HepG2 (cell line): ENCODE results near the gene FNDC3B. TPM values are rescaled to one million over a fixed set of nuclear protein-coding genes. Genes with fewer than 3 reads are reported as not detected.

Experiments
- GPN1 ChIP-seq: sonication (generic); formaldehyde crosslinking; IDR thresholded peaks from 2 replicates; pipeline ENCODE4 v1.5.1; 2020; ENCODE audit warnings: missing genetic modification reagents, borderline replicate concordance
- KDM4B ChIP-seq: sonication (generic); formaldehyde crosslinking; IDR thresholded peaks from 2 replicates; pipeline ENCODE4 v1.4.0; 2020; ENCODE audit warnings: missing genetic modification reagents
- NFIC ChIP-seq: IDR thresholded peaks from 2 replicates; pipeline ENCODE4 v1.6.1; 2012; ENCODE audit warnings: mild to moderate bottlenecking, low read length, inconsistent platforms
- SIN3A ChIP-seq: IDR thresholded peaks from 2 replicates; pipeline ENCODE4 v1.6.1; 2011; ENCODE audit warnings: low read depth, mild to moderate bottlenecking, control low read depth, low read length, borderline replicate concordance
- TCF12 ChIP-seq, 2 experiments: fragments of 450-650 bp in 1 of 2; sonication (generic) in 1 of 2; formaldehyde crosslinking in 1 of 2; IDR thresholded peaks; 2 replicates each; pipeline versions ENCODE4 v1.6.1 to v1.8.0; 2017 to 2022; ENCODE audit warnings: antibody characterized with exemption in 1 of 2, mild to moderate bottlenecking in 1 of 2, missing genetic modification reagents in 1 of 2, moderate library complexity in 1 of 2
- ZNF367 ChIP-seq: sonication (generic); formaldehyde crosslinking; IDR thresholded peaks from 2 replicates; pipeline ENCODE4 v1.4.0; 2020; ENCODE audit warnings: missing genetic modification reagents, borderline replicate concordance
- ZSCAN30 ChIP-seq: sonication (generic); formaldehyde crosslinking; IDR thresholded peaks from 2 replicates; pipeline ENCODE4 v1.5.0; 2020; ENCODE audit warnings: mild to moderate bottlenecking, missing genetic modification reagents
- polyA plus RNA-seq, 8 experiments: library from polyadenylated mRNA; depleted of rRNA in 3 of 8; stranded (reverse) in 7 of 8; unstranded in 1 of 8; fragments of >200 nt; fragmentation: Illumina TruSeq in 4 of 8; extraction: Trizol in 4 of 8; gene quantifications; 2 replicates each; pipeline versions ENCODE4 v1.2.1 to v1.2.3, GENCODE V29; 2011 to 2016; ENCODE audit warnings: low read depth in 4 of 8, missing spikeins in 1 of 8, mixed read lengths in 1 of 8; ENCODE audit not compliant: insufficient read depth in 1 of 8
- total RNA-seq, 5 experiments: library from RNA; depleted of rRNA; stranded (reverse); fragments of >200 nt; fragmentation: Illumina TruSeq; extraction: Trizol; gene quantifications; 2 replicates each; pipeline ENCODE4 v1.2.3, GENCODE V29; 2016; ENCODE audit warnings: low read depth in 1 of 5
- TF ChIP-seq, protein P1 (sequence below), 2 experiments: sonication (generic) in 1 of 2; formaldehyde crosslinking in 1 of 2; IDR thresholded peaks; 2 replicates each; pipeline versions ENCODE4 v1.4.0 to v1.6.1; 2018 to 2020; ENCODE audit warnings: missing genetic modification reagents in 2 of 2, borderline replicate concordance in 1 of 2, low read depth in 1 of 2, mild to moderate bottlenecking in 1 of 2, missing biosample characterization in 1 of 2
- TF ChIP-seq, protein P2 (sequence below), 2 experiments: sonication (generic) in 1 of 2; formaldehyde crosslinking in 1 of 2; IDR thresholded peaks; 2 replicates each; pipeline versions ENCODE4 v1.5.1 to v1.6.1; 2011 to 2020; ENCODE audit warnings: borderline replicate concordance in 1 of 2, low read depth in 1 of 2, low read length in 1 of 2, mild to moderate bottlenecking in 1 of 2, missing genetic modification reagents in 1 of 2, moderate library complexity in 1 of 2
- TF ChIP-seq, protein P3 (sequence below): sonication (generic); formaldehyde crosslinking; IDR thresholded peaks from 2 replicates; pipeline ENCODE4 v1.8.1; 2023; ENCODE audit warnings: mild to moderate bottlenecking, missing genetic modification reagents
- TF ChIP-seq, protein P4 (sequence below): sonication (generic); formaldehyde crosslinking; IDR thresholded peaks from 2 replicates; pipeline ENCODE4 v1.5.0; 2020; ENCODE audit warnings: mild to moderate bottlenecking, missing genetic modification reagents, borderline replicate concordance
- TF ChIP-seq, protein P5 (sequence below): sonication (generic); formaldehyde crosslinking; IDR thresholded peaks from 2 replicates; pipeline ENCODE4 v1.5.0; 2020; ENCODE audit warnings: mild to moderate bottlenecking, missing genetic modification reagents
- TF ChIP-seq, protein P6 (sequence below): IDR thresholded peaks from 2 replicates; pipeline ENCODE4 v1.6.1; 2012; ENCODE audit warnings: inconsistent platforms

FNDC3B gene
- total and polyA plus RNA-seq, 2 of the 13 experiments (the other 11 are each of a cell fraction or from before 2014, with no cell fraction given), result 74.8 to 103 TPM

DNA sequence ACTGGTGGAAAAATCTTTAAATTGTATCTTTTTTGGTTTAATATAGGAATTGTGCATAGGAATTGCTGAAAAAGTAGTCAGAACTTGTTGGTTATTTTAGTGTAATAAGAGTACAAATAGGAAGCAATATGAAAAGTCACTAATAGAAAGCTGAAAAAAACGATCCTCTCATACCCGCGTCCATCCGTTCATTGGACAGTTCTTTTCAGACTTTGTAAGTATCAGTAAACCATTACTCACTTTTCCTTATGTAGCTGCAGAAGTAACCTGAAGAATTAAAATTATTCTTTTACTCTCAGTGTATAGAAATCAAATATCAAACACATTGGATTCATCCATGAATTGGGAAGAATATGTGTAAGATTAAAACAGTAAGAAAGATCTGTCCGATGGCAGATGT lies 4.4 kb downstream of the FNDC3B start (continued):
- TF ChIP-seq, protein P1, sequence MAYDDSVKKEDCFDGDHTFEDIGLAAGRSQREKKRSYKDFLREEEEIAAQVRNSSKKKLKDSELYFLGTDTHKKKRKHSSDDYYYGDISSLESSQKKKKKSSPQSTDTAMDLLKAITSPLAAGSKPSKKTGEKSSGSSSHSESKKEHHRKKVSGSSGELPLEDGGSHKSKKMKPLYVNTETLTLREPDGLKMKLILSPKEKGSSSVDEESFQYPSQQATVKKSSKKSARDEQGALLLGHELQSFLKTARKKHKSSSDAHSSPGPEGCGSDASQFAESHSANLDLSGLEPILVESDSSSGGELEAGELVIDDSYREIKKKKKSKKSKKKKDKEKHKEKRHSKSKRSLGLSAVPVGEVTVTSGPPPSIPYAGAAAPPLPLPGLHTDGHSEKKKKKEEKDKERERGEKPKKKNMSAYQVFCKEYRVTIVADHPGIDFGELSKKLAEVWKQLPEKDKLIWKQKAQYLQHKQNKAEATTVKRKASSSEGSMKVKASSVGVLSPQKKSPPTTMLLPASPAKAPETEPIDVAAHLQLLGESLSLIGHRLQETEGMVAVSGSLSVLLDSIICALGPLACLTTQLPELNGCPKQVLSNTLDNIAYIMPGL (CRISPR knock-in tag; IDR thresholded peaks at IDR 0.05; ENCODE audit: borderline replicate concordance in 1 of 2, low read depth in 1 of 2), result peak in 1 of 2 experiments; percentile 15; a peak in 1 of 4 replicates
- TF ChIP-seq, protein P2, sequence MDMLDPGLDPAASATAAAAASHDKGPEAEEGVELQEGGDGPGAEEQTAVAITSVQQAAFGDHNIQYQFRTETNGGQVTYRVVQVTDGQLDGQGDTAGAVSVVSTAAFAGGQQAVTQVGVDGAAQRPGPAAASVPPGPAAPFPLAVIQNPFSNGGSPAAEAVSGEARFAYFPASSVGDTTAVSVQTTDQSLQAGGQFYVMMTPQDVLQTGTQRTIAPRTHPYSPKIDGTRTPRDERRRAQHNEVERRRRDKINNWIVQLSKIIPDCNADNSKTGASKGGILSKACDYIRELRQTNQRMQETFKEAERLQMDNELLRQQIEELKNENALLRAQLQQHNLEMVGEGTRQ (IDR thresholded peaks at IDR 0.05; ENCODE audit: low read depth, low read length), result no peak
- TF ChIP-seq, protein P2 (CRISPR knock-in tag; IDR thresholded peaks at IDR 0.05; ENCODE audit: borderline replicate concordance), result no peak
- TF ChIP-seq, protein P3, sequence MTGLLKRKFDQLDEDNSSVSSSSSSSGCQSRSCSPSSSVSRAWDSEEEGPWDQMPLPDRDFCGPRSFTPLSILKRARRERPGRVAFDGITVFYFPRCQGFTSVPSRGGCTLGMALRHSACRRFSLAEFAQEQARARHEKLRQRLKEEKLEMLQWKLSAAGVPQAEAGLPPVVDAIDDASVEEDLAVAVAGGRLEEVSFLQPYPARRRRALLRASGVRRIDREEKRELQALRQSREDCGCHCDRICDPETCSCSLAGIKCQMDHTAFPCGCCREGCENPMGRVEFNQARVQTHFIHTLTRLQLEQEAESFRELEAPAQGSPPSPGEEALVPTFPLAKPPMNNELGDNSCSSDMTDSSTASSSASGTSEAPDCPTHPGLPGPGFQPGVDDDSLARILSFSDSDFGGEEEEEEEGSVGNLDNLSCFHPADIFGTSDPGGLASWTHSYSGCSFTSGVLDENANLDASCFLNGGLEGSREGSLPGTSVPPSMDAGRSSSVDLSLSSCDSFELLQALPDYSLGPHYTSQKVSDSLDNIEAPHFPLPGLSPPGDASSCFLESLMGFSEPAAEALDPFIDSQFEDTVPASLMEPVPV, result no peak
- TF ChIP-seq NFIC, result no peak; the same call in 1 of the 2 replicates
- TF ChIP-seq, protein P4, sequence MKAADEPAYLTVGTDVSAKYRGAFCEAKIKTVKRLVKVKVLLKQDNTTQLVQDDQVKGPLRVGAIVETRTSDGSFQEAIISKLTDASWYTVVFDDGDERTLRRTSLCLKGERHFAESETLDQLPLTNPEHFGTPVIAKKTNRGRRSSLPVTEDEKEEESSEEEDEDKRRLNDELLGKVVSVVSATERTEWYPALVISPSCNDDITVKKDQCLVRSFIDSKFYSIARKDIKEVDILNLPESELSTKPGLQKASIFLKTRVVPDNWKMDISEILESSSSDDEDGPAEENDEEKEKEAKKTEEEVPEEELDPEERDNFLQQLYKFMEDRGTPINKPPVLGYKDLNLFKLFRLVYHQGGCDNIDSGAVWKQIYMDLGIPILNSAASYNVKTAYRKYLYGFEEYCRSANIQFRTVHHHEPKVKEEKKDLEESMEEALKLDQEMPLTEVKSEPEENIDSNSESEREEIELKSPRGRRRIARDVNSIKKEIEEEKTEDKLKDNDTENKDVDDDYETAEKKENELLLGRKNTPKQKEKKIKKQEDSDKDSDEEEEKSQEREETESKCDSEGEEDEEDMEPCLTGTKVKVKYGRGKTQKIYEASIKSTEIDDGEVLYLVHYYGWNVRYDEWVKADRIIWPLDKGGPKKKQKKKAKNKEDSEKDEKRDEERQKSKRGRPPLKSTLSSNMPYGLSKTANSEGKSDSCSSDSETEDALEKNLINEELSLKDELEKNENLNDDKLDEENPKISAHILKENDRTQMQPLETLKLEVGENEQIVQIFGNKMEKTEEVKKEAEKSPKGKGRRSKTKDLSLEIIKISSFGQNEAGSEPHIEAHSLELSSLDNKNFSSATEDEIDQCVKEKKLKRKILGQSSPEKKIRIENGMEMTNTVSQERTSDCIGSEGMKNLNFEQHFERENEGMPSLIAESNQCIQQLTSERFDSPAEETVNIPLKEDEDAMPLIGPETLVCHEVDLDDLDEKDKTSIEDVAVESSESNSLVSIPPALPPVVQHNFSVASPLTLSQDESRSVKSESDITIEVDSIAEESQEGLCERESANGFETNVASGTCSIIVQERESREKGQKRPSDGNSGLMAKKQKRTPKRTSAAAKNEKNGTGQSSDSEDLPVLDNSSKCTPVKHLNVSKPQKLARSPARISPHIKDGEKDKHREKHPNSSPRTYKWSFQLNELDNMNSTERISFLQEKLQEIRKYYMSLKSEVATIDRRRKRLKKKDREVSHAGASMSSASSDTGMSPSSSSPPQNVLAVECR (CRISPR knock-in tag), result no peak
- no peak for TF ChIP-seq KDM4B (CRISPR knock-in tag)
- TF ChIP-seq SIN3A, result 0 out of 2 replicates have a peak, but pooled peaks have one; percentile 24
- TF ChIP-seq, protein P5, sequence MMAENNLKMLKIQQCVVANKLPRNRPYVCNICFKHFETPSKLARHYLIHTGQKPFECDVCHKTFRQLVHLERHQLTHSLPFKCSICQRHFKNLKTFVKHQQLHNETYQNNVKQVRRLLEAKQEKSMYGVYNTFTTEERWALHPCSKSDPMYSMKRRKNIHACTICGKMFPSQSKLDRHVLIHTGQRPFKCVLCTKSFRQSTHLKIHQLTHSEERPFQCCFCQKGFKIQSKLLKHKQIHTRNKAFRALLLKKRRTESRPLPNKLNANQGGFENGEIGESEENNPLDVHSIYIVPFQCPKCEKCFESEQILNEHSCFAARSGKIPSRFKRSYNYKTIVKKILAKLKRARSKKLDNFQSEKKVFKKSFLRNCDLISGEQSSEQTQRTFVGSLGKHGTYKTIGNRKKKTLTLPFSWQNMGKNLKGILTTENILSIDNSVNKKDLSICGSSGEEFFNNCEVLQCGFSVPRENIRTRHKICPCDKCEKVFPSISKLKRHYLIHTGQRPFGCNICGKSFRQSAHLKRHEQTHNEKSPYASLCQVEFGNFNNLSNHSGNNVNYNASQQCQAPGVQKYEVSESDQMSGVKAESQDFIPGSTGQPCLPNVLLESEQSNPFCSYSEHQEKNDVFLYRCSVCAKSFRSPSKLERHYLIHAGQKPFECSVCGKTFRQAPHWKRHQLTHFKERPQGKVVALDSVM (CRISPR knock-in tag), result no peak
- TF ChIP-seq GPN1, result no peak
- TF ChIP-seq ZSCAN30 (CRISPR knock-in tag), result 0 out of 2 replicates have a peak, but pooled peaks have one; percentile 1
- no peak for TF ChIP-seq TCF12 (IDR thresholded peaks at IDR 0.05)
- TF ChIP-seq TCF12 (CRISPR knock-in tag; IDR thresholded peaks at IDR 0.05), result no peak
- no peak for TF ChIP-seq ZNF367 (CRISPR knock-in tag)
- TF ChIP-seq, protein P6, sequence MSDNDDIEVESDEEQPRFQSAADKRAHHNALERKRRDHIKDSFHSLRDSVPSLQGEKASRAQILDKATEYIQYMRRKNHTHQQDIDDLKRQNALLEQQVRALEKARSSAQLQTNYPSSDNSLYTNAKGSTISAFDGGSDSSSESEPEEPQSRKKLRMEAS, result no peak
